Fibroblast of lung (primary cell): ENCODE measurements around the gene MUC3A. TPM values are rescaled to one million over a fixed set of nuclear protein-coding genes. Genes with fewer than 3 reads are reported as not detected.
"Not testable (repeated sequence)": the region's sequence is repeated elsewhere in the genome, so short reads cannot be mapped to it uniquely, and the experiment has no call there.

ENCODE experiments used
- DNase-seq, 2 donors: peaks; one replicate each; pipeline versions ENCODE4 v3.0.0 to v3.0.0-alpha.2; 2010; ENCODE audit warnings: low read depth in 2 of 2
- H2AFZ ChIP-seq: 2 replicates; pipeline ENCODE4 v1.5.1; 2012; ENCODE audit warnings: low read length, control low read depth, inconsistent platforms
- H3K27ac ChIP-seq: 2 replicates; pipeline ENCODE4 v1.5.1; 2011; ENCODE audit warnings: low read length, control low read depth; ENCODE audit not compliant: insufficient read depth
- H3K27me3 ChIP-seq: 2 replicates; pipeline ENCODE4 v1.5.1; 2011; ENCODE audit warnings: mild to moderate bottlenecking, low read length; ENCODE audit not compliant: control insufficient read depth, insufficient read depth
- H3K36me3 ChIP-seq: 2 replicates; pipeline ENCODE4 v1.5.1; 2011; ENCODE audit warnings: low read length; ENCODE audit not compliant: control insufficient read depth, insufficient read depth
- H3K4me1 ChIP-seq: 2 replicates; pipeline ENCODE4 v1.5.1; 2011; ENCODE audit warnings: low read length; ENCODE audit not compliant: control insufficient read depth, insufficient read depth; ENCODE audit errors: extremely low read depth
- H3K4me2 ChIP-seq: 2 replicates; pipeline ENCODE4 v1.5.1; 2011; ENCODE audit warnings: low read length, control low read depth; ENCODE audit not compliant: insufficient read depth; ENCODE audit errors: extremely low read depth
- H3K4me3 ChIP-seq, 4 experiments: fragments of 200-600 bp in 1 of 4; sonication (generic) in 1 of 4; replicated peaks in 1 of 4; 2 replicates each; pipeline ENCODE4 v1.5.1; 2011 to 2016; ENCODE audit warnings: low read length in 4 of 4, low read depth in 3 of 4, mild to moderate bottlenecking in 3 of 4, control low read depth in 2 of 4, inconsistent platforms in 1 of 4, mixed read lengths in 1 of 4; ENCODE audit not compliant: insufficient read depth in 1 of 4; ENCODE audit errors: control extremely low read depth in 1 of 4
- H3K79me2 ChIP-seq: 2 replicates; pipeline ENCODE4 v1.5.1; 2012; ENCODE audit warnings: mild to moderate bottlenecking, low read length, inconsistent platforms; ENCODE audit not compliant: control insufficient read depth, insufficient read depth
- H3K9ac ChIP-seq: 2 replicates; pipeline ENCODE4 v1.5.1; 2011; ENCODE audit warnings: mild to moderate bottlenecking, low read length, control low read depth; ENCODE audit not compliant: insufficient read depth
- H3K9me3 ChIP-seq: 2 replicates; pipeline ENCODE4 v1.5.1; 2012; ENCODE audit warnings: low read depth, low read length; ENCODE audit not compliant: control insufficient read depth, insufficient read depth
- H4K20me1 ChIP-seq: 2 replicates; pipeline ENCODE4 v1.5.1; 2011; ENCODE audit warnings: low read length; ENCODE audit not compliant: control insufficient read depth, insufficient read depth; ENCODE audit errors: extremely low read depth
- EZH2 ChIP-seq: IDR thresholded peaks from 2 replicates; pipeline ENCODE4 v1.5.1; 2012; ENCODE audit warnings: low read length, control low read depth, mild to moderate bottlenecking; ENCODE audit errors: missing control alignments
- polyA plus RNA-seq, 2 donors: library from polyadenylated mRNA; depleted of rRNA in 1 of 2; stranded (reverse) in 1 of 2; unstranded in 1 of 2; fragments of >200 nt; gene quantifications; 2 replicates each; pipeline ENCODE4 v1.2.1, GENCODE V29; 2011 to 2012; ENCODE audit warnings: missing spikeins in 1 of 2
- total RNA-seq: library from RNA; depleted of rRNA; stranded (reverse); fragments of >200 nt; gene quantifications from 2 replicates; pipeline ENCODE4 v1.2.1, GENCODE V29; 2014
- TF ChIP-seq, protein P1 (sequence below), 2 donors: IDR thresholded peaks in 1 of 2; conservative IDR thresholded peaks in 1 of 2; 1 replicate in 1 of 2; 2 replicates in 1 of 2; pipeline ENCODE4 v1.5.1; 2011 to 2012; ENCODE audit warnings: low read length in 2 of 2, control low read depth in 1 of 2, inconsistent platforms in 1 of 2, low read depth in 1 of 2, mild to moderate bottlenecking in 1 of 2

MUC3A gene
- total and polyA plus RNA-seq, 2 donors (not counting 1 experiment from before 2014, with no cell fraction given), result not detected

- H2AFZ ChIP-seq, H3K4me3 ChIP-seq, H3K36me3 ChIP-seq, H3K79me2 ChIP-seq, H4K20me1 ChIP-seq, H3K9ac ChIP-seq, H3K9me3 ChIP-seq, H3K4me1 ChIP-seq, H3K27me3 ChIP-seq, H3K4me2 ChIP-seq, DNase-seq, H3K27ac ChIP-seq: not testable (repeated sequence)
Observed at GRCh38 chr7:101000025-101000424, 50.7 kb downstream of the MUC3A start.

GRCh38 chr7:101002333-101002732 lies 53.0 kb downstream of the MUC3A start:
- not testable (repeated sequence) for H3K27me3 ChIP-seq, H3K4me1 ChIP-seq, H3K27ac ChIP-seq, H3K4me3 ChIP-seq, H3K36me3 ChIP-seq, DNase-seq, H3K79me2 ChIP-seq, H3K9me3 ChIP-seq, H3K4me2 ChIP-seq, H3K9ac ChIP-seq, H4K20me1 ChIP-seq, H2AFZ ChIP-seq

DNA sequence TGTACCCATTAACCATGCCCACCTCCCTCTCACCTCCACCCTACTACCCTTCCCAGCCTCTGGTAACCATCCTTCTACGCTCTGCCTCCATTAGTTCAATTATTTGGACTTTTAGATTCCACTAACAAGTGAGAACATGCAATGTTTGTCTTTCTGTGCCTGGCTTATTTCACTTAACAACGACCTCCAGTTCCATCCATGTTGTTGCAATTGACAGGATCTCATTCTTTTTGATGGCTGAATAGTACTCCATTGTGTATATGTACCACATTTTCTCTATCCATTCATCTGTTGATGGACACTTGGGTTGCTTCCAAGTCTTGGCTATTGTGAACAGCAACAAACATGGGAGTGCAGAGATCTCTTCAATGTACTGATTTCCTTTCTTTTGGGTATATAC lies 58.0 kb downstream of the MUC3A start:
- H3K9ac ChIP-seq, H3K4me3 ChIP-seq, H3K4me1 ChIP-seq, H3K36me3 ChIP-seq, H3K4me2 ChIP-seq, H3K27ac ChIP-seq, H4K20me1 ChIP-seq, H3K9me3 ChIP-seq, DNase-seq, H3K79me2 ChIP-seq, H3K27me3 ChIP-seq, H2AFZ ChIP-seq: not testable (repeated sequence)

GRCh38 chr7:101009629-101010028 lies 60.3 kb downstream of the MUC3A start:
- Histone ChIP-seq H3K4me2 (no peak overlapping the region), H3K9me3 (no peaks in the 10 kb centered on the region), H3K4me1 (no peaks in the 10 kb centered on the region), H2AFZ (no peak overlapping the region), H3K27me3 (no peaks in the 10 kb centered on the region), H4K20me1 (no peaks in the 10 kb centered on the region), H3K4me3 (no peak overlapping the region), H3K79me2 (no peaks in the 10 kb centered on the region), H3K9ac (no peak overlapping the region), H3K36me3 (no peaks in the 10 kb centered on the region), H3K27ac (no peak overlapping the region)
- DNase-seq, result no peak
- TF ChIP-seq EZH2, result no peak
- TF ChIP-seq, protein P1, sequence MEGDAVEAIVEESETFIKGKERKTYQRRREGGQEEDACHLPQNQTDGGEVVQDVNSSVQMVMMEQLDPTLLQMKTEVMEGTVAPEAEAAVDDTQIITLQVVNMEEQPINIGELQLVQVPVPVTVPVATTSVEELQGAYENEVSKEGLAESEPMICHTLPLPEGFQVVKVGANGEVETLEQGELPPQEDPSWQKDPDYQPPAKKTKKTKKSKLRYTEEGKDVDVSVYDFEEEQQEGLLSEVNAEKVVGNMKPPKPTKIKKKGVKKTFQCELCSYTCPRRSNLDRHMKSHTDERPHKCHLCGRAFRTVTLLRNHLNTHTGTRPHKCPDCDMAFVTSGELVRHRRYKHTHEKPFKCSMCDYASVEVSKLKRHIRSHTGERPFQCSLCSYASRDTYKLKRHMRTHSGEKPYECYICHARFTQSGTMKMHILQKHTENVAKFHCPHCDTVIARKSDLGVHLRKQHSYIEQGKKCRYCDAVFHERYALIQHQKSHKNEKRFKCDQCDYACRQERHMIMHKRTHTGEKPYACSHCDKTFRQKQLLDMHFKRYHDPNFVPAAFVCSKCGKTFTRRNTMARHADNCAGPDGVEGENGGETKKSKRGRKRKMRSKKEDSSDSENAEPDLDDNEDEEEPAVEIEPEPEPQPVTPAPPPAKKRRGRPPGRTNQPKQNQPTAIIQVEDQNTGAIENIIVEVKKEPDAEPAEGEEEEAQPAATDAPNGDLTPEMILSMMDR (conservative IDR thresholded peaks at IDR 0.05 in 1 of 2, IDR thresholded peaks at IDR 0.05 in 1 of 2; ENCODE audit: low read depth in 1 of 2, low read length in 2 of 2), result no peak
